ENCODE results near the gene ZNF667.

Gene ZNF667

DNA sequence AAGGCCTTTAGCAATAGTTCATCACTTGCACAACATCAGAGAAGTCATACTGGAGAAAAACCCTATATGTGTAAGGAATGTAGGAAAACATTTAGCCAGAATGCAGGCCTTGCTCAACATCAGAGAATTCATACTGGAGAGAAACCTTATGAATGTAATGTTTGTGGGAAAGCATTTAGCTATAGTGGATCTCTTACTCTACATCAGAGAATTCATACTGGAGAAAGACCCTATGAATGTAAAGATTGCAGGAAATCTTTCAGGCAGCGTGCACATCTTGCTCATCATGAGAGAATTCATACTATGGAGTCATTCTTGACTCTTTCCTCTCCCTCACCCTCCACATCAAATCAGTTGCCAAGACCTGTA lies 53.2 kb downstream of the ZNF667 start:
- peak overlapping the region; percentile 27 to 63 for H3K4me3 ChIP-seq (ENCODE audit: low read depth in 1 of 2, low read length in 2 of 2)
- H3K4me1 ChIP-seq (ENCODE audit: control insufficient read depth in 1 of 2, insufficient read depth in 2 of 2, low read length in 2 of 2) = no peaks in the 10 kb centered on the region
- H3K27ac ChIP-seq (ENCODE audit: low read length) = no peak overlapping the region
- H3K36me3 ChIP-seq (ENCODE audit: control insufficient read depth in 1 of 2, insufficient read depth in 2 of 2, low read length in 2 of 2) = peaks cover 24 to 57% of the 10 kb centered on the region in 2 donors
- peaks cover 82 to 92% of the 10 kb centered on the region in 2 donors for H3K9me3 ChIP-seq (ENCODE audit: control insufficient read depth in 1 of 2, low read length in 2 of 2)
- H3K27me3 ChIP-seq (ENCODE audit: low read depth, low read length) = no peaks in the 10 kb centered on the region

DNA sequence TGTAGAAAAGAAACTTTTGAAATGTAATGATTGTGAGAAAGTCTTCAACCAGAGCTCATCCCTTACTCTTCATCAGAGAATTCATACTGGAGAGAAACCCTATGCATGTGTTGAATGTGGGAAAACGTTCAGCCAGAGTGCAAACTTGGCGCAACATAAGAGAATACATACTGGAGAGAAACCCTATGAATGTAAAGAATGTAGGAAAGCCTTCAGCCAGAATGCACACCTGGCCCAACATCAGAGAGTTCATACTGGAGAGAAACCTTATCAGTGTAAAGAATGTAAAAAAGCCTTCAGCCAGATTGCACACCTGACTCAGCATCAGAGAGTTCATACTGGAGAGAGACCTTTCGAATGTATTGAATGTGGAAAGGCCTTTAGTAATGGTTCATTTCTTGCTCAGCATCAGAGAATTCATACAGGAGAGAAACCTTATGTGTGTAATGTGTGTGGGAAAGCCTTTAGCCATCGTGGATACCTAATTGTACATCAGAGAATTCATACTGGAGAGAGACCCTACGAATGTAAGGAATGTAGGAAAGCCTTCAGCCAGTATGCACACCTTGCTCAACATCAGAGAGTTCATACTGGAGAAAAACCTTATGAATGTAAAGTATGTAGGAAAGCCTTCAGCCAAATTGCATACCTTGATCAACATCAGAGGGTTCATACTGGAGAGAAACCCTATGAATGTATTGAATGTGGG lies 53.7 kb downstream of the ZNF667 start:
- Histone ChIP-seq H3K9me3 (ENCODE audit: control insufficient read depth in 1 of 2, low read length in 2 of 2) (peaks cover 86 to 94% of the 10 kb centered on the region in 2 donors), H3K4me1 (ENCODE audit: control insufficient read depth in 1 of 2, insufficient read depth in 2 of 2, low read length in 2 of 2) (no peaks in the 10 kb centered on the region), H3K27ac (ENCODE audit: low read length) (no peak overlapping the region), H3K27me3 (ENCODE audit: low read depth, low read length) (no peaks in the 10 kb centered on the region), H3K36me3 (ENCODE audit: control insufficient read depth in 1 of 2, insufficient read depth in 2 of 2, low read length in 2 of 2) (peaks cover 24 to 63% of the 10 kb centered on the region in 2 donors), H3K4me3 (ENCODE audit: low read depth in 1 of 2, low read length in 2 of 2) (peak overlapping the region; percentile 27 to 63)

- H3K27ac ChIP-seq (ENCODE audit: low read length) = no peak overlapping the region
- H3K9me3 ChIP-seq (ENCODE audit: control insufficient read depth in 1 of 2, low read length in 2 of 2) = peaks cover 21 to 49% of the 10 kb centered on the region in 2 donors
- peak overlapping the region; percentile 84 for H3K4me3 ChIP-seq (ENCODE audit: low read depth in 1 of 2, low read length in 2 of 2)
- peaks cover 26 to 47% of the 10 kb centered on the region in 2 donors for H3K36me3 ChIP-seq (ENCODE audit: control insufficient read depth in 1 of 2, insufficient read depth in 2 of 2, low read length in 2 of 2)
- H3K4me1 ChIP-seq (ENCODE audit: control insufficient read depth in 1 of 2, insufficient read depth in 2 of 2, low read length in 2 of 2) = peaks cover 0 to 15% of the 10 kb centered on the region in 2 donors
- H3K27me3 ChIP-seq (ENCODE audit: low read depth, low read length) = no peaks in the 10 kb centered on the region
Measured at GRCh38 chr19:56405062-56405461, 72.1 kb downstream of the ZNF667 start.

- Histone ChIP-seq H3K4me1 (ENCODE audit: control insufficient read depth in 1 of 2, insufficient read depth in 2 of 2, low read length in 2 of 2) (peaks cover 0 to 15% of the 10 kb centered on the region in 2 donors), H3K9me3 (ENCODE audit: control insufficient read depth in 1 of 2, low read length in 2 of 2) (peaks cover 25 to 49% of the 10 kb centered on the region in 2 donors), H3K4me3 (ENCODE audit: low read depth in 1 of 2, low read length in 2 of 2) (peak overlapping the region; percentile 84), H3K27ac (ENCODE audit: low read length) (peak overlapping the region; percentile 83), H3K36me3 (ENCODE audit: control insufficient read depth in 1 of 2, insufficient read depth in 2 of 2, low read length in 2 of 2) (peaks cover 23 to 44% of the 10 kb centered on the region in 2 donors), H3K27me3 (ENCODE audit: low read depth, low read length) (no peaks in the 10 kb centered on the region)
Measured at GRCh38 chr19:56404705-56405056, 72.5 kb downstream of the ZNF667 start.

DNA sequence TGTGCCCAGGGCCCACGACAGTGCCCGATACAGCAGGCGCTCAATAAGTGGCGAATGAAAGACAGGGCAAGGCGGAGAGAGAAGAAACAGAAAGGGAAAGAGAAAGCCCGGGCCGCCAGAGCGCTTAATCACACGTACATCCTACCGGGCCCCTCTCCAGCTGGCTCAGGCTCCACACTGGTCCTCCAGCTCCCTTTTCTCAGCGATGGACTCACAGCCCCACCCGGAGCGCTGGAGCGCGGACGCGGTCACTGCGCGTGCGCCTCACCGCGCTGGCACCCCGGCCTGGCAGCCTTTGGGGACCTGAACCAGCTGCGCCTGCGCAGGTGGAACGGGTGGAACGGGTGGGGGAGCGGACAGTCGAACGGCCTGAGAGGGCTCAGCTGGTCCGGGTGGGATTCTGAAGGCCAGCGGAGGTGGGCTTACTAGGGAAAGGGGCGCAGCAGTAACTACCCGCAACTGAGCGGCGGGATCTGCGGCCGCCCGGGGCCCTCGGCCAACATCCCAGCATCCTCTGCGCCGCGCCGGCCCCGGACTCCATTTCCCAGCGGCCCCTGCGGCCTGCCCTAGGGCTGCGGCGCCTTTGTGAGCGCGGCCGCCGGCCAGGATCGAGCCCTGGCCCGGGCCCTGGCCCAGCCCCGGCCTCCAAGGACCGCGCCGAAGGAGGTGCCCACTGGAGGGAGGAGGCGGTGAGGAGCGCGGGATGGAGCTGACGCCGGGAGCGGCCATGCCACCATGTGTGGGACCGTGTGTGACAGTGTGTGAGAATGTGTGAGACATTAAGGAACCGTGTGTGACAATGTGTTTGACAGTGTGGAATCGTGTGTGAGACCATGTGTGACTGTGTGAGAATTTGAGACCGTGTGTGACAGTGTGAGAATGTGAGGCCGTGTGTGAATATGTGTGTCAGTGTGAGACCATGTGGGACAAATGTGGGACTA lies 73.1 kb downstream of the ZNF667 start, which contains the start of gene ZNF583:
TSS of gene ZNF583 (plus strand) at position 569 of the 941 bp plus-strand sequence. CDS start 2,783 bp downstream, outside the sequence.
- Histone ChIP-seq H3K27ac (ENCODE audit: low read length) (peak within 1 kb of the TSS; percentile 83), H3K27me3 (ENCODE audit: low read depth, low read length) (no peaks in the 10 kb centered on the region), H3K36me3 (ENCODE audit: control insufficient read depth in 1 of 2, insufficient read depth in 2 of 2, low read length in 2 of 2) (peaks cover 19 to 43% of the 10 kb centered on the region in 2 donors), H3K4me3 (ENCODE audit: low read depth in 1 of 2, low read length in 2 of 2) (peak within 1 kb of the TSS; percentile 84), H3K4me1 (ENCODE audit: control insufficient read depth in 1 of 2, insufficient read depth in 2 of 2, low read length in 2 of 2) (peaks cover 0 to 15% of the 10 kb centered on the region in 2 donors), H3K9me3 (ENCODE audit: control insufficient read depth in 1 of 2, low read length in 2 of 2) (peaks cover 27 to 49% of the 10 kb centered on the region in 2 donors)

GRCh38 chr19:56403261-56403660 lies 73.9 kb downstream of the ZNF667 start:
- Histone ChIP-seq H3K4me3 (ENCODE audit: low read depth in 1 of 2, low read length in 2 of 2) (peak overlapping the region; percentile 84), H3K9me3 (ENCODE audit: control insufficient read depth in 1 of 2, low read length in 2 of 2) (peaks cover 24 to 44% of the 10 kb centered on the region in 2 donors)

GRCh38 chr19:56400485-56400884 lies 76.7 kb downstream of the ZNF667 start:
- Histone ChIP-seq H3K4me3 (ENCODE audit: low read depth in 1 of 2, low read length in 2 of 2) (peak overlapping the region in 1 of 2 donors; percentile 44), H3K27me3 (ENCODE audit: low read depth, low read length) (no peaks in the 10 kb centered on the region), H3K36me3 (ENCODE audit: control insufficient read depth in 1 of 2, insufficient read depth in 2 of 2, low read length in 2 of 2) (peaks cover 10 to 25% of the 10 kb centered on the region in 2 donors), H3K4me1 (ENCODE audit: control insufficient read depth in 1 of 2, insufficient read depth in 2 of 2, low read length in 2 of 2) (peaks cover 0 to 15% of the 10 kb centered on the region in 2 donors), H3K27ac (ENCODE audit: low read length) (no peak overlapping the region), H3K9me3 (ENCODE audit: control insufficient read depth in 1 of 2, low read length in 2 of 2) (peaks cover 17 to 36% of the 10 kb centered on the region in 2 donors)

More at GRCh38 chr19:56403261-56403660, 73.9 kb downstream of the ZNF667 start:
- no peaks in the 10 kb centered on the region for H3K27me3 ChIP-seq (ENCODE audit: low read depth, low read length)
- H3K27ac ChIP-seq (ENCODE audit: low read length) = peak overlapping the region; percentile 83
- peaks cover 0 to 15% of the 10 kb centered on the region in 2 donors for H3K4me1 ChIP-seq (ENCODE audit: control insufficient read depth in 1 of 2, insufficient read depth in 2 of 2, low read length in 2 of 2)
- H3K36me3 ChIP-seq (ENCODE audit: control insufficient read depth in 1 of 2, insufficient read depth in 2 of 2, low read length in 2 of 2) = peaks cover 16 to 43% of the 10 kb centered on the region in 2 donors

- Histone ChIP-seq H3K27ac (ENCODE audit: low read length) (no peak overlapping the region), H3K36me3 (ENCODE audit: control insufficient read depth in 1 of 2, insufficient read depth in 2 of 2, low read length in 2 of 2) (peaks cover 10 to 25% of the 10 kb centered on the region in 2 donors), H3K9me3 (ENCODE audit: control insufficient read depth in 1 of 2, low read length in 2 of 2) (peaks cover 20 to 44% of the 10 kb centered on the region in 2 donors), H3K27me3 (ENCODE audit: low read depth, low read length) (no peaks in the 10 kb centered on the region), H3K4me3 (ENCODE audit: low read depth in 1 of 2, low read length in 2 of 2) (peak overlapping the region in 1 of 2 donors; percentile 4), H3K4me1 (ENCODE audit: control insufficient read depth in 1 of 2, insufficient read depth in 2 of 2, low read length in 2 of 2) (peaks cover 0 to 6% of the 10 kb centered on the region in 2 donors)
Measured at GRCh38 chr19:56398809-56399208, 78.3 kb downstream of the ZNF667 start.

DNA sequence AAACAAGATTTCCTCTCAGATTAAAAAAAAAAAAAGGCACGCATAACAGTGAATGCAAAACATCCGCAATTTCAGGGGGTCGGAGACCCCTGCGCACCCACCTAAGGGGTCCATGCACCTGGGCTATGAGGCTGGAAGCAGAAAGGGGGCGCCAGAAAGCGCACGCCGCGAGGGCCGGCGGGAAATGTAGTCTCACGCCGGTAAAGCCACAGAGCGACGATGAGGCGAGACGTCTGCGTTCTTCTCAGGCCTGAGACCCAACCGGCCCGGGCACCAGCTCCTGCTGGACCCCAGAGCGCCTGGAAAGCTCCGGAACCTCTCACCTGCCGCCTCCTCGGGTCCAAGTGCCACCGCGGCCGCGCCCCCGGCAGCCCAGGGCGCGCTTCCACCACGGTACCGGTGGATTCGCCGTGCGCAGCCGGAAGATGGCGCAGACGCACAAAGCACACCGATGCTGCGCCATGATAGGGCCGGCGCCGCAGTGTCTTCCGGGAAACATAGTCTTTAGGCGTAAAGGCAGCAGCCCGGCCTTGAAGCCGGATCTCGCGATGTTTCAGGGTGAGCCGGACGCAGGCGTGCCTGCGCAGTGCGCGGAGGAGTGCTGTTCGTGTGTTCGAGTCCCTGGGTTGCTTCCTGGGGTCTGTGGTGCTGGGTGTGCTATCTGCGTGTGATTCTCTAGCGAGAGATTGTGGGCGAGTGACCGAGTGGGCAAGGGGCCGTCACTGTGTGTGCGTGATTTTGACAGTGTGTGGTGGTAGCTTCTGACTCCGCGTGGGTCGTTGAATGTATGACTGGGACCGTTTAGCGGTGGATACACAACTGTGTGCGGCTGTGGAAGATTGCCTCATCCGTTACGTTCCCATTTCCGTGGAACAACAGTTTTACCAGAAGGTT lies 83.8 kb downstream of the ZNF667 start, which contains the start of gene ZNF582:
TSS of gene ZNF582 (minus strand) at position 416 of the 894 bp plus-strand sequence. CDS start 1,782 bp downstream, outside the sequence.
- Histone ChIP-seq H3K4me1 (ENCODE audit: control insufficient read depth in 1 of 2, insufficient read depth in 2 of 2, low read length in 2 of 2) (peaks cover 0 to 5% of the 10 kb centered on the region in 2 donors), H3K27me3 (ENCODE audit: low read depth, low read length) (no peaks in the 10 kb centered on the region), H3K36me3 (ENCODE audit: control insufficient read depth in 1 of 2, insufficient read depth in 2 of 2, low read length in 2 of 2) (peaks cover 13 to 33% of the 10 kb centered on the region in 2 donors), H3K9me3 (ENCODE audit: control insufficient read depth in 1 of 2, low read length in 2 of 2) (peaks cover 4 to 12% of the 10 kb centered on the region in 2 donors), H3K27ac (ENCODE audit: low read length) (peak within 1 kb of the TSS; percentile 70), H3K4me3 (ENCODE audit: low read depth in 1 of 2, low read length in 2 of 2) (peak within 1 kb of the TSS; percentile 77 to 87)

All from muscle layer of duodenum (tissue), 2 donors.